Epithelial cell of proximal tubule (primary cell): ENCODE data around the gene NKD2. TPM values are rescaled to one million over a fixed set of nuclear protein-coding genes. Genes with fewer than 3 reads are reported as not detected.

ENCODE experiments used
- DNase-seq: peaks from one replicate; pipeline ENCODE4 v3.0.0-alpha.2; 2011; ENCODE audit warnings: low read depth
- H3K4me3 ChIP-seq: 2 replicates; pipeline ENCODE4 v1.5.1; 2011; ENCODE audit warnings: low read depth, mild to moderate bottlenecking, low read length
- total RNA-seq: library from RNA; depleted of rRNA; stranded (reverse); fragments of >200 nt; gene quantifications from 2 replicates; pipeline ENCODE4 v1.2.3, GENCODE V29; 2015
- TF ChIP-seq, protein P1 (sequence below): conservative IDR thresholded peaks from 2 replicates; pipeline ENCODE4 v1.5.1; 2012; ENCODE audit warnings: low read depth, mild to moderate bottlenecking, low read length

NKD2 gene
- total RNA-seq, 1 donor from 2014 or later, result not detected

GRCh38 chr5:1086871-1087270 is 78.3 kb downstream of the NKD2 start:
- no peak overlapping the region for H3K4me3 ChIP-seq
- TF ChIP-seq, protein P1, sequence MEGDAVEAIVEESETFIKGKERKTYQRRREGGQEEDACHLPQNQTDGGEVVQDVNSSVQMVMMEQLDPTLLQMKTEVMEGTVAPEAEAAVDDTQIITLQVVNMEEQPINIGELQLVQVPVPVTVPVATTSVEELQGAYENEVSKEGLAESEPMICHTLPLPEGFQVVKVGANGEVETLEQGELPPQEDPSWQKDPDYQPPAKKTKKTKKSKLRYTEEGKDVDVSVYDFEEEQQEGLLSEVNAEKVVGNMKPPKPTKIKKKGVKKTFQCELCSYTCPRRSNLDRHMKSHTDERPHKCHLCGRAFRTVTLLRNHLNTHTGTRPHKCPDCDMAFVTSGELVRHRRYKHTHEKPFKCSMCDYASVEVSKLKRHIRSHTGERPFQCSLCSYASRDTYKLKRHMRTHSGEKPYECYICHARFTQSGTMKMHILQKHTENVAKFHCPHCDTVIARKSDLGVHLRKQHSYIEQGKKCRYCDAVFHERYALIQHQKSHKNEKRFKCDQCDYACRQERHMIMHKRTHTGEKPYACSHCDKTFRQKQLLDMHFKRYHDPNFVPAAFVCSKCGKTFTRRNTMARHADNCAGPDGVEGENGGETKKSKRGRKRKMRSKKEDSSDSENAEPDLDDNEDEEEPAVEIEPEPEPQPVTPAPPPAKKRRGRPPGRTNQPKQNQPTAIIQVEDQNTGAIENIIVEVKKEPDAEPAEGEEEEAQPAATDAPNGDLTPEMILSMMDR, result no peak
- DNase-seq, result no peak

GRCh38 chr5:1087428-1087827 is 78.8 kb downstream of the NKD2 start:
- TF ChIP-seq, protein P1, result no peak
- no peak overlapping the region for H3K4me3 ChIP-seq
- no peak for DNase-seq

GRCh38 chr5:1088031-1088430 is 79.4 kb downstream of the NKD2 start:
- TF ChIP-seq, protein P1, result no peak
- H3K4me3 ChIP-seq, result no peak overlapping the region
- no peak for DNase-seq

Other genes with a start within 250 kb of the NKD2 start
- 0.29 TPM in 1 of 2 replicates, not detected in the other for gene ZDHHC11B, start 224.1 kb upstream of the NKD2 start, total RNA-seq
- gene ZDHHC11, start 157.8 kb upstream of the NKD2 start, total RNA-seq, result 1.5 and 3.3 TPM in 2 replicates
- 41.1 and 42.4 TPM in 2 replicates for gene BRD9, start 116.0 kb upstream of the NKD2 start, total RNA-seq
- 66.7 and 99.9 TPM in 2 replicates for gene TRIP13, start 115.9 kb upstream of the NKD2 start, total RNA-seq
- gene SLC12A7, start 103.3 kb downstream of the NKD2 start, total RNA-seq, result 15.2 and 32.8 TPM in 2 replicates
- gene SLC6A19, start 192.8 kb downstream of the NKD2 start, total RNA-seq, result not detected in 2 replicates
- gene SLC6A18, start 216.6 kb downstream of the NKD2 start, total RNA-seq, result not detected in 2 replicates